Keratinocyte (primary cell): ENCODE data around the gene CFI. TPM values are rescaled to one million over a fixed set of nuclear protein-coding genes. Genes with fewer than 3 reads are reported as not detected.

ENCODE experiments used
- DNase-seq: peaks from one replicate; pipeline ENCODE4 v3.0.0-alpha.2; 2011; ENCODE audit warnings: low read depth, missing footprints, low spot score
- FAIRE-seq: peaks from 2 replicates; lab custom pipeline; 2011; peaks lifted over from hg19 to GRCh38; lab: Jason Lieb, UNC
- H2AFZ ChIP-seq: 2 replicates; pipeline ENCODE4 v1.6.0; 2012; ENCODE audit warnings: low read length, control low read depth, inconsistent platforms; ENCODE audit not compliant: control insufficient read depth
- H3K27ac ChIP-seq: 2 replicates; pipeline ENCODE4 v1.5.1; 2011; ENCODE audit warnings: low read length; ENCODE audit not compliant: control insufficient read depth, insufficient read depth
- H3K27me3 ChIP-seq: 3 replicates; pipeline ENCODE4 v1.6.0; 2011; ENCODE audit warnings: low read length; ENCODE audit not compliant: control insufficient read depth, insufficient read depth; ENCODE audit errors: extremely low read depth
- H3K36me3 ChIP-seq, 2 experiments: 2 replicates in 1 of 2; 3 replicates in 1 of 2; pipeline ENCODE4 v1.5.1; 2011; ENCODE audit warnings: low read length in 2 of 2, mild to moderate bottlenecking in 1 of 2; ENCODE audit not compliant: control insufficient read depth in 2 of 2, insufficient read depth in 2 of 2; ENCODE audit errors: extremely low read depth in 1 of 2
- H3K4me1 ChIP-seq: 3 replicates; pipeline ENCODE4 v1.5.1; 2011; ENCODE audit warnings: low read length; ENCODE audit not compliant: control insufficient read depth, insufficient read depth; ENCODE audit errors: extremely low read depth
- H3K4me2 ChIP-seq: 3 replicates; pipeline ENCODE4 v1.6.0; 2011; ENCODE audit warnings: low read depth, low read length; ENCODE audit not compliant: control insufficient read depth, insufficient read depth; ENCODE audit errors: extremely low read depth
- H3K4me3 ChIP-seq, 3 experiments: fragments of 200-600 bp in 1 of 3; sonication (generic) in 1 of 3; 2 replicates in 2 of 3; 3 replicates in 1 of 3; pipeline ENCODE4 v1.5.1; 2011 to 2016; ENCODE audit warnings: low read length in 3 of 3, mild to moderate bottlenecking in 3 of 3, control low read depth in 2 of 3, inconsistent platforms in 1 of 3, low read depth in 1 of 3, mixed read lengths in 1 of 3, mixed run types in 1 of 3, moderate library complexity in 1 of 3; ENCODE audit not compliant: control insufficient read depth in 2 of 3, insufficient read depth in 2 of 3; ENCODE audit errors: extremely low read depth in 1 of 3
- H3K79me2 ChIP-seq: 2 replicates; pipeline ENCODE4 v1.6.0; 2012; ENCODE audit warnings: low read length; ENCODE audit not compliant: control insufficient read depth, insufficient read depth
- H3K9ac ChIP-seq: 3 replicates; pipeline ENCODE4 v1.6.0; 2011; ENCODE audit warnings: low read length; ENCODE audit not compliant: control insufficient read depth, insufficient read depth; ENCODE audit errors: extremely low read depth
- H3K9me1 ChIP-seq: 3 replicates; pipeline ENCODE4 v1.6.0; 2011; ENCODE audit warnings: low read length; ENCODE audit not compliant: control insufficient read depth, insufficient read depth; ENCODE audit errors: extremely low read depth
- H3K9me3 ChIP-seq: 2 replicates; pipeline ENCODE4 v1.5.1; 2012; ENCODE audit warnings: low read depth, low read length; ENCODE audit not compliant: control insufficient read depth
- H4K20me1 ChIP-seq: 3 replicates; pipeline ENCODE4 v1.6.0; 2011; ENCODE audit warnings: low read length; ENCODE audit not compliant: control insufficient read depth, insufficient read depth; ENCODE audit errors: extremely low read depth
- CTCF ChIP-seq, 3 experiments: IDR thresholded peaks in 1 of 3; conservative IDR thresholded peaks in 1 of 3; optimal IDR thresholded peaks in 1 of 3; 2 replicates in 2 of 3; 3 replicates in 1 of 3; pipeline versions ENCODE3 to v1.5.1; 2011; ENCODE audit warnings: low read length in 3 of 3, mild to moderate bottlenecking in 3 of 3, moderate library complexity in 2 of 3, control low read depth in 1 of 3, inconsistent platforms in 1 of 3; ENCODE audit not compliant: insufficient read depth in 2 of 3; ENCODE audit errors: extremely low read depth in 1 of 3
- EZH2 ChIP-seq: IDR thresholded peaks from one replicate; pipeline ENCODE4 v1.6.1; 2012; ENCODE audit warnings: inconsistent platforms, mild to moderate bottlenecking, low read length, moderate library complexity
- dilution Hi-C: fragments of 300-500 bp; cut with MboI; formaldehyde crosslinking; loops from one replicate; pipeline ENCODE4 v1.7.0; 2020; ENCODE audit warnings: low sequenced_read_pairs; ENCODE audit not compliant: extremely low pct_ligation_motif_present
- polyA plus RNA-seq, 5 experiments: library from polyadenylated mRNA; depleted of rRNA in 3 of 5; stranded (reverse) in 3 of 5; stranded (forward) in 1 of 5; unstranded in 1 of 5; fragments of >200 nt; gene quantifications; 1 replicate in 1 of 5; 2 replicates in 3 of 5; 3 replicates in 1 of 5; pipeline versions ENCODE4 v1.2.1 to v1.2.3, GENCODE V29; 2011 to 2012; ENCODE audit warnings: missing spikeins in 2 of 5, low read depth in 1 of 5, low replicate concordance in 1 of 5

Gene CFI
- polyA plus RNA-seq, 1 donor (not counting 4 experiments of a cell fraction or from before 2014, with no cell fraction given) = not detected

- Histone ChIP-seq H3K9me3 (no peaks in the 10 kb centered on the region), H3K9me1 (no peaks in the 10 kb centered on the region), H3K27ac (no peak overlapping the region), H3K79me2 (no peaks in the 10 kb centered on the region), H2AFZ (no peak overlapping the region), H3K36me3 (no peaks in the 10 kb centered on the region), H3K27me3 (peaks cover 5% of the 10 kb centered on the region), H3K4me1 (no peaks in the 10 kb centered on the region), H3K9ac (no peak overlapping the region), H3K4me3 (no peak overlapping the region), H3K4me2 (no peak overlapping the region), H4K20me1 (no peaks in the 10 kb centered on the region)
- FAIRE-seq (no peak), DNase-seq (no peak)
- TF ChIP-seq EZH2 (no peak), CTCF (optimal IDR thresholded peaks at IDR 0.05 in 1 of 3, IDR thresholded peaks at IDR 0.05 in 1 of 3, conservative IDR thresholded peaks at IDR 0.05 in 1 of 3; ENCODE audit: extremely low read depth in 1 of 3, insufficient read depth in 2 of 3, low read length in 3 of 3) (no peak)
- dilution Hi-C loops = no loop called here
These were observed 53.7 kb downstream of the CFI start for GRCh38 chr4:109748114-109748513.

GRCh38 chr4:109746728-109747127, 55.1 kb downstream of the CFI start:
- no peak overlapping the region for H3K27ac ChIP-seq
- dilution Hi-C loops = no loop called here
- H3K79me2 ChIP-seq = no peaks in the 10 kb centered on the region
- H3K36me3 ChIP-seq = no peaks in the 10 kb centered on the region
- no peaks in the 10 kb centered on the region for H3K4me1 ChIP-seq
- H2AFZ ChIP-seq = no peak overlapping the region
- no peak overlapping the region for H3K4me3 ChIP-seq
- no peaks in the 10 kb centered on the region for H4K20me1 ChIP-seq
- TF ChIP-seq CTCF (optimal IDR thresholded peaks at IDR 0.05 in 1 of 3, IDR thresholded peaks at IDR 0.05 in 1 of 3, conservative IDR thresholded peaks at IDR 0.05 in 1 of 3; ENCODE audit: extremely low read depth in 1 of 3, insufficient read depth in 2 of 3, low read length in 3 of 3) = no peak
- TF ChIP-seq EZH2 = no peak
- peaks cover 5% of the 10 kb centered on the region for H3K27me3 ChIP-seq
- no peak overlapping the region for H3K4me2 ChIP-seq
- H3K9me1 ChIP-seq = no peaks in the 10 kb centered on the region
- no peak overlapping the region for H3K9ac ChIP-seq
- no peak for FAIRE-seq
- no peak for DNase-seq
- H3K9me3 ChIP-seq = no peaks in the 10 kb centered on the region
